H1 (cell line): ENCODE results near the gene CDC42BPB. TPM values are rescaled to one million over a fixed set of nuclear protein-coding genes. Genes with fewer than 3 reads are reported as not detected.

Experiments used
- CTCF ChIA-PET: fragments of 300-600 bp; sonication (Branson Sonifier 250); formaldehyde crosslinking; loops from one replicate; lab custom pipeline; 2021; ENCODE audit not compliant: partially characterized antibody; lab: Charles Lee
- POLR2A ChIA-PET: fragments of 300-600 bp; sonication (Branson Sonifier 250); formaldehyde crosslinking; loops from one replicate; lab custom pipeline; 2021; ENCODE audit warnings: inconsistent platforms; ENCODE audit not compliant: partially characterized antibody; lab: Charles Lee
- DNase-seq, 2 experiments: peaks; one replicate each; pipeline versions ENCODE4 v3.0.0 to v3.0.0-alpha.2; 2010 to 2022; ENCODE audit warnings: low spot score in 2 of 2, low read depth in 1 of 2, mixed read lengths in 1 of 2
- FAIRE-seq: peaks from 2 replicates; lab custom pipeline; 2011; peaks lifted over from hg19 to GRCh38; lab: Jason Lieb, UNC
- H2AFZ ChIP-seq: 2 replicates; pipeline ENCODE4 v1.8.1; 2012; ENCODE audit warnings: low read length, inconsistent platforms
- H2AK5ac ChIP-seq: 2 replicates; pipeline ENCODE4 v1.6.1; 2013; ENCODE audit warnings: low read depth, low read length
- H2BK120ac ChIP-seq: replicated peaks from 2 replicates; pipeline ENCODE3; 2013; ENCODE audit warnings: low read depth, low read length, inconsistent platforms
- H2BK12ac ChIP-seq: 2 replicates; pipeline ENCODE4 v1.6.1; 2013; ENCODE audit warnings: low read depth, low read length
- H2BK15ac ChIP-seq: 2 replicates; pipeline ENCODE4 v1.6.1; 2013; ENCODE audit warnings: low read length
- H2BK20ac ChIP-seq: 2 replicates; pipeline ENCODE4 v1.6.1; 2013; ENCODE audit warnings: low read length
- H2BK5ac ChIP-seq: 2 replicates; pipeline ENCODE4 v1.6.1; 2013; ENCODE audit warnings: low read depth, low read length
- H3K14ac ChIP-seq: 2 replicates; pipeline ENCODE4 v1.6.1; 2013; ENCODE audit warnings: inconsistent platforms; ENCODE audit not compliant: insufficient read length
- H3K18ac ChIP-seq: 2 replicates; pipeline ENCODE4 v1.6.1; 2013; ENCODE audit warnings: low read length; ENCODE audit errors: extremely low read depth
- H3K23ac ChIP-seq: 2 replicates; pipeline ENCODE4 v1.6.1; 2013; ENCODE audit warnings: inconsistent platforms; ENCODE audit not compliant: insufficient read length
- H3K23me2 ChIP-seq: 2 replicates; pipeline ENCODE4 v1.6.1; 2013; ENCODE audit warnings: low read depth, low read length
- H3K27ac ChIP-seq: 2 replicates; pipeline ENCODE4 v1.6.1; 2011; ENCODE audit warnings: low read depth, low read length, inconsistent platforms
- H3K27me3 ChIP-seq, 4 experiments: replicated peaks in 1 of 4; 1 replicate in 1 of 4; 2 replicates in 3 of 4; pipeline versions ENCODE4 v1.6.1 to v1.8.1; 2011 to 2013; ENCODE audit warnings: low read length in 3 of 4, mild to moderate bottlenecking in 3 of 4, inconsistent platforms in 2 of 4, mixed read lengths in 2 of 4, moderate library complexity in 1 of 4; ENCODE audit not compliant: control insufficient read depth in 3 of 4, insufficient read depth in 3 of 4; ENCODE audit errors: extremely low read depth in 1 of 4
- H3K36me3 ChIP-seq, 4 experiments: 2 replicates each; pipeline versions ENCODE4 v1.6.1 to v1.8.1; 2011 to 2013; ENCODE audit warnings: mild to moderate bottlenecking in 4 of 4, low read length in 3 of 4, moderate library complexity in 2 of 4, control low read depth in 1 of 4, inconsistent platforms in 1 of 4; ENCODE audit not compliant: insufficient read depth in 4 of 4, control insufficient read depth in 2 of 4
- H3K4ac ChIP-seq: replicated peaks from 2 replicates; pipeline ENCODE3; 2013; ENCODE audit warnings: low read length, low read depth, mixed read lengths, inconsistent platforms; ENCODE audit not compliant: insufficient read length
- H3K4me1 ChIP-seq, 4 experiments: replicated peaks in 1 of 4; 1 replicate in 1 of 4; 2 replicates in 3 of 4; pipeline versions ENCODE4 v1.6.1 to v1.8.1; 2011 to 2013; ENCODE audit warnings: low read length in 3 of 4, inconsistent platforms in 2 of 4, mixed read lengths in 1 of 4; ENCODE audit not compliant: insufficient read depth in 4 of 4, control insufficient read depth in 3 of 4
- H3K4me2 ChIP-seq, 2 experiments: 2 replicates each; pipeline versions ENCODE4 v1.6.1 to v1.8.1; 2011 to 2013; ENCODE audit warnings: low read depth in 2 of 2, low read length in 2 of 2, control low read depth in 1 of 2, inconsistent platforms in 1 of 2, mild to moderate bottlenecking in 1 of 2; ENCODE audit not compliant: insufficient read depth in 1 of 2
- H3K4me3 ChIP-seq, 4 experiments: fragments of 200-600, 300-600 bp in 1 of 4; sonication (generic), shearing (Covaris generic), sonication (Bioruptor Twin) in 1 of 4; 2 replicates each; pipeline versions ENCODE4 v1.5.1 to v1.8.1; 2011 to 2016; ENCODE audit warnings: low read length in 4 of 4, low read depth in 3 of 4, control low read depth in 2 of 4, inconsistent platforms in 2 of 4, mild to moderate bottlenecking in 2 of 4, mixed read lengths in 1 of 4, moderate library complexity in 1 of 4; ENCODE audit not compliant: insufficient read depth in 2 of 4; ENCODE audit errors: extremely low read depth in 1 of 4
- H3K56ac ChIP-seq: replicated peaks from 2 replicates; pipeline ENCODE3; 2013; ENCODE audit warnings: low read depth, mild to moderate bottlenecking, mixed read lengths, low read length, inconsistent platforms; ENCODE audit not compliant: insufficient read length
- H3K79me1 ChIP-seq: 2 replicates; pipeline ENCODE4 v1.6.1; 2013; ENCODE audit warnings: low read depth, low read length, control low read depth
- H3K79me2 ChIP-seq, 2 experiments: 2 replicates each; pipeline versions ENCODE4 v1.6.1 to v1.8.1; 2012 to 2013; ENCODE audit warnings: low read length in 2 of 2, mild to moderate bottlenecking in 2 of 2, inconsistent platforms in 1 of 2; ENCODE audit not compliant: insufficient read depth in 2 of 2, control insufficient read depth in 1 of 2
- H3K9ac ChIP-seq, 4 experiments: replicated peaks in 1 of 4; 1 replicate in 1 of 4; 2 replicates in 3 of 4; pipeline versions ENCODE4 v1.6.1 to v1.8.1; 2011 to 2013; ENCODE audit warnings: low read depth in 3 of 4, low read length in 3 of 4, control low read depth in 2 of 4, mild to moderate bottlenecking in 2 of 4, moderate library complexity in 2 of 4, inconsistent platforms in 1 of 4; ENCODE audit errors: extremely low read depth in 1 of 4
- H3K9me3 ChIP-seq, 2 experiments: 2 replicates each; pipeline versions ENCODE4 v1.6.1 to v1.8.1; 2012 to 2013; ENCODE audit warnings: mild to moderate bottlenecking in 2 of 2, moderate library complexity in 2 of 2, control low read depth in 1 of 2, inconsistent platforms in 1 of 2, low read depth in 1 of 2, low read length in 1 of 2, mixed read lengths in 1 of 2; ENCODE audit not compliant: insufficient read depth in 2 of 2
- H4K20me1 ChIP-seq, 2 experiments: replicated peaks in 1 of 2; 2 replicates each; pipeline versions ENCODE3 to v1.8.1; 2011 to 2013; ENCODE audit warnings: inconsistent platforms in 2 of 2, low read length in 2 of 2, mild to moderate bottlenecking in 1 of 2; ENCODE audit not compliant: insufficient read depth in 2 of 2, control insufficient read depth in 1 of 2
- H4K5ac ChIP-seq: 2 replicates; pipeline ENCODE4 v1.6.1; 2013; ENCODE audit warnings: low read length, low read depth, mixed read lengths, inconsistent platforms; ENCODE audit not compliant: insufficient read length
- H4K8ac ChIP-seq: 2 replicates; pipeline ENCODE4 v1.8.0; 2013; ENCODE audit warnings: mild to moderate bottlenecking, moderate library complexity, low read length, inconsistent platforms; ENCODE audit not compliant: insufficient read depth; ENCODE audit errors: extremely low read depth
- H4K91ac ChIP-seq: replicated peaks from 2 replicates; pipeline ENCODE3; 2013; ENCODE audit warnings: low read length, mixed read lengths, inconsistent platforms; ENCODE audit not compliant: insufficient read length
- ASH2L ChIP-seq: fragments of 200-600, 300-600 bp; sonication (generic); IDR thresholded peaks from one replicate; pipeline ENCODE4 v1.7.1; 2017; ENCODE audit warnings: low read length
- BRCA1 ChIP-seq: IDR thresholded peaks from 2 replicates; pipeline ENCODE4 v1.6.1; 2012; ENCODE audit warnings: low read depth, low read length, improper control_type of control experiment
- CBX5 ChIP-seq: fragments of 300-800, 300-1000 bp; sonication (generic); IDR thresholded peaks from 2 replicates; pipeline ENCODE4 v1.7.1; 2016; ENCODE audit warnings: antibody characterized with exemption, low read length, low read depth
- CREB1 ChIP-seq: IDR thresholded peaks from 2 replicates; pipeline ENCODE4 v1.6.1; 2012; ENCODE audit warnings: inconsistent platforms
- GTF2F1 ChIP-seq: IDR thresholded peaks from 2 replicates; pipeline ENCODE4 v1.6.1; 2012; ENCODE audit warnings: low read depth, low read length, improper control_type of control experiment, borderline replicate concordance
- KDM5A ChIP-seq: fragments of 200-600 bp; IDR thresholded peaks from 2 replicates; pipeline ENCODE4 v1.7.1; 2012; ENCODE audit warnings: mild to moderate bottlenecking, low read length, inconsistent platforms, mixed read lengths
- NRF1 ChIP-seq: IDR thresholded peaks from 2 replicates; pipeline ENCODE4 v1.6.1; 2011; ENCODE audit warnings: mild to moderate bottlenecking, low read depth, low read length, improper control_type of control experiment
- RBBP5 ChIP-seq: IDR thresholded peaks from 2 replicates; pipeline ENCODE4 v1.7.1; 2012; ENCODE audit warnings: low read depth, mild to moderate bottlenecking, inconsistent platforms, low read length, moderate library complexity, borderline replicate concordance
- SIN3A ChIP-seq, 2 experiments: IDR thresholded peaks in 1 of 2; conservative IDR thresholded peaks in 1 of 2; 2 replicates each; pipeline ENCODE4 v1.6.1; 2011 to 2012; ENCODE audit warnings: low read length in 2 of 2, improper control_type of control experiment in 1 of 2, low read depth in 1 of 2, mild to moderate bottlenecking in 1 of 2
- SP1 ChIP-seq: IDR thresholded peaks from 2 replicates; pipeline ENCODE4 v1.6.1; 2011; ENCODE audit warnings: low read depth, low read length
- SP2 ChIP-seq: IDR thresholded peaks from 2 replicates; pipeline ENCODE4 v1.6.1; 2012; ENCODE audit warnings: mild to moderate bottlenecking, low read length, inconsistent platforms
- TCF12 ChIP-seq: IDR thresholded peaks from 2 replicates; pipeline ENCODE4 v1.6.1; 2011; ENCODE audit warnings: low read depth, mild to moderate bottlenecking, low read length
- YY1 ChIP-seq: IDR thresholded peaks from 2 replicates; pipeline ENCODE4 v1.6.1; 2011; ENCODE audit warnings: low read depth, mild to moderate bottlenecking, low read length
- WGBS, 2 experiments: shearing (Covaris generic) in 1 of 2; methylation state at CpG; one replicate each; pipeline versions ENCODE4 v1.1.6 to v1.1.7; 2013 to 2015; ENCODE audit warnings: low lambda C conversion rate in 2 of 2, mixed read lengths in 2 of 2, inconsistent platforms in 1 of 2, low coverage in 1 of 2, missing lambda C conversion rate in 1 of 2; ENCODE audit not compliant: insufficient replicate concordance in 2 of 2, insufficient coverage in 1 of 2, insufficient read length in 1 of 2; ENCODE audit errors: extremely low coverage in 1 of 2, missing lambda C conversion rate in 1 of 2; 5-methylcytosine and 5-hydroxymethylcytosine counted together
- polyA plus RNA-seq, 7 experiments: library from polyadenylated mRNA; depleted of rRNA in 3 of 7; stranded (reverse) in 5 of 7; unstranded in 2 of 7; fragments of >200 nt in 5 of 7; fragments of 200-250 nt in 2 of 7; gene quantifications; 1 replicate in 5 of 7; 2 replicates in 1 of 7; 4 replicates in 1 of 7; pipeline versions ENCODE4 v1.2.1 to v1.2.3, GENCODE V29; 2011 to 2013; ENCODE audit warnings: missing spikeins in 2 of 7, mixed read lengths in 2 of 7
- total RNA-seq: library from RNA; stranded (reverse); fragmentation: NEBNext Ultra II Directional; extraction: Animal tissue kit (Norgen Biotek cat#: 25700); gene quantifications from 2 replicates; pipeline ENCODE4 v1.2.1, GENCODE V29; 2021
- TF ChIP-seq, protein P1 (sequence below): IDR thresholded peaks from 2 replicates; pipeline ENCODE4 v1.6.1; 2012; ENCODE audit warnings: inconsistent platforms

CDC42BPB gene
- total and polyA plus RNA-seq, 2 of the 8 experiments (the other 6 are each of a cell fraction or from before 2014, with no cell fraction given) = 51.2 to 88.2 TPM

DNA sequence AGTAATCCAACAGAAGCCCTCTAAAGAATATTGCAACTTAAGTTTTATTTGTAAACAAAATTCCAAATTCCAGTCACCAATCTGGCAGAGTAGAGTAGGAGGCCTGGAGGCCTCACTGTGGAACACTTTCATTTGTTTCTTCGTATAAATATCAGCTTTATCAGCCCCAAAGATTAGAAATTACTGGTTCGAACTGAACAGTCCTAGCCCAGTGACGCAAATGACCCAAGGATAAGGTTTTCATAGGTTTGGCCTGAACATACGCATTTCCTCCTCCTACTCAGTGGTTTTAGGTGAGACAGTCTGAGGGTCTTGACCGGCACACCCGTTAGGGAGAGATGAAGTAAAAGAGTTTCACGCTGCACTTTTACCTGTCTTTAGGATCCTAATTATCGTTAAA, 1.7 kb downstream of the CDC42BPB start:
- H3K56ac ChIP-seq = no peak overlapping the region
- H3K4ac ChIP-seq = no peak overlapping the region
- H3K23me2 ChIP-seq = peaks cover 12% of the 10 kb centered on the region
- H4K5ac ChIP-seq = no peak overlapping the region
- no peak overlapping the region for H2BK12ac ChIP-seq
- DNase-seq = no peak
- H3K23ac ChIP-seq = no peak overlapping the region
- H3K79me2 ChIP-seq = peaks cover 16 to 53% of the 10 kb centered on the region in 2 experiments
- H3K4me3 ChIP-seq = peak overlapping the region in 3 of 4 experiments; percentile 58 to 88 (median 78); a peak in 5 of 8 replicates
- H4K91ac ChIP-seq = no peak overlapping the region
- peaks cover 11 to 13% of the 10 kb centered on the region in 2 experiments for H4K20me1 ChIP-seq
- H3K27ac ChIP-seq = no peak overlapping the region
- CTCF ChIA-PET = interaction anchor here (0.7 kb wide), 1 partner anchor 24 kb away, joined by 3 read pairs; no protein-coding TSS in a partner anchor
- H3K36me3 ChIP-seq = no peaks in the 10 kb centered on the region
- H3K18ac ChIP-seq = no peak overlapping the region
- H2BK5ac ChIP-seq = no peak overlapping the region
- peaks cover 2% of the 10 kb centered on the region; the same call in 1 of the 2 replicates for H3K79me1 ChIP-seq
- H4K8ac ChIP-seq = no peak overlapping the region
- no peak overlapping the region for H2BK20ac ChIP-seq
- H2BK15ac ChIP-seq = no peak overlapping the region
- H3K4me2 ChIP-seq = peak overlapping the region; percentile 80 to 81; a peak in 3 of 4 replicates
- H2BK120ac ChIP-seq = no peak overlapping the region
- peaks cover 0 to 7% (median 0%) of the 10 kb centered on the region in 4 experiments; a peak in 5 of 7 replicates for H3K4me1 ChIP-seq
- no peaks in the 10 kb centered on the region for H3K27me3 ChIP-seq
- no peak overlapping the region for H2AFZ ChIP-seq
- 79% methylated on average over 8 of the region's 8 CpGs; no CpG with 5 or more reads in 1 of the 2 experiments for WGBS, 2 experiments
- H3K14ac ChIP-seq = no peak overlapping the region
- no peak overlapping the region for H3K9ac ChIP-seq
- POLR2A ChIA-PET = interaction anchor here (1.0 kb wide), 1 partner anchor 39 kb away, joined by 4 read pairs; no protein-coding TSS in a partner anchor
- H3K9me3 ChIP-seq = no peaks in the 10 kb centered on the region
- H2AK5ac ChIP-seq = no peak overlapping the region
- FAIRE-seq = no peak
- TF ChIP-seq SIN3A (conservative IDR thresholded peaks at IDR 0.05 in 1 of 2, IDR thresholded peaks at IDR 0.05 in 1 of 2; ENCODE audit: low read depth in 1 of 2, low read length in 2 of 2) (no peak), TCF12 (no peak), KDM5A (no peak), CBX5 (no peak), RBBP5 (no peak), YY1 (no peak), BRCA1 (no peak), GTF2F1 (no peak), ASH2L (no peak), SP2 (no peak), NRF1 (no peak), SP1 (no peak), CREB1 (no peak)
- TF ChIP-seq, protein P1, sequence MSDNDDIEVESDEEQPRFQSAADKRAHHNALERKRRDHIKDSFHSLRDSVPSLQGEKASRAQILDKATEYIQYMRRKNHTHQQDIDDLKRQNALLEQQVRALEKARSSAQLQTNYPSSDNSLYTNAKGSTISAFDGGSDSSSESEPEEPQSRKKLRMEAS = no peak
